Measurements from ENCODE around the gene GAL3ST2.

DNA sequence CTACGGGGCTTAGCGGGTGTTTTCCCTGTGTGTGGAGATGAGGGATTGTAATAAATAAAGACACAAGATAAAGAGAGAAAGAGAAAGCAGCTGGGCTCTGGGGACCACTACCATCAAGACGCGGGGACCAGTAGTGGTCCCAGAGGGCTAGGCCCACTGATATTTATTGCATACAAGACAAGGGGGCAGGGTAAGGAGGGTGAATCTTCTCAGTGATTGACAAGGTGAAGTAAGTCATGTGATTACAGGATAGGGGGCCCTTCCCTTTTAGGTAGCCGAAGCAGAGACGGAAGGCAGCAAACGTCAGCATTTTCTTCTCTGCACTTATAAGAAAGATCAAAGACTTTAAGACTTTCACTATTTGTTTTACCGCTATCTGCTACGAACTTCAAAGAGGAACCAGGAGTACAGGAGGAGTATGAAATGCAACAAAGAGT, 4.5 kb upstream of the GAL3ST2 start:
- TF ChIP-seq POLR2AphosphoS5 (IDR thresholded peaks at IDR 0.05) (no peak), POLR2A (IDR thresholded peaks at IDR 0.05) (no peak)
- TF ChIP-seq, protein P1, sequence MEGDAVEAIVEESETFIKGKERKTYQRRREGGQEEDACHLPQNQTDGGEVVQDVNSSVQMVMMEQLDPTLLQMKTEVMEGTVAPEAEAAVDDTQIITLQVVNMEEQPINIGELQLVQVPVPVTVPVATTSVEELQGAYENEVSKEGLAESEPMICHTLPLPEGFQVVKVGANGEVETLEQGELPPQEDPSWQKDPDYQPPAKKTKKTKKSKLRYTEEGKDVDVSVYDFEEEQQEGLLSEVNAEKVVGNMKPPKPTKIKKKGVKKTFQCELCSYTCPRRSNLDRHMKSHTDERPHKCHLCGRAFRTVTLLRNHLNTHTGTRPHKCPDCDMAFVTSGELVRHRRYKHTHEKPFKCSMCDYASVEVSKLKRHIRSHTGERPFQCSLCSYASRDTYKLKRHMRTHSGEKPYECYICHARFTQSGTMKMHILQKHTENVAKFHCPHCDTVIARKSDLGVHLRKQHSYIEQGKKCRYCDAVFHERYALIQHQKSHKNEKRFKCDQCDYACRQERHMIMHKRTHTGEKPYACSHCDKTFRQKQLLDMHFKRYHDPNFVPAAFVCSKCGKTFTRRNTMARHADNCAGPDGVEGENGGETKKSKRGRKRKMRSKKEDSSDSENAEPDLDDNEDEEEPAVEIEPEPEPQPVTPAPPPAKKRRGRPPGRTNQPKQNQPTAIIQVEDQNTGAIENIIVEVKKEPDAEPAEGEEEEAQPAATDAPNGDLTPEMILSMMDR (IDR thresholded peaks at IDR 0.05): no peak
